HepG2 (cell line): ENCODE results near the gene NOL4L. TPM values are rescaled to one million over a fixed set of nuclear protein-coding genes. Genes with fewer than 3 reads are reported as not detected.
A peak's percentile ranks its signal among the peaks of the same experiment; 100 is the strongest.

ENCODE experiments used
- KMT2B ChIP-seq: IDR thresholded peaks from 2 replicates; pipeline ENCODE4 v1.6.1; 2016; ENCODE audit warnings: missing genetic modification reagents, missing compliant biosample characterization
- NR2F2 ChIP-seq: IDR thresholded peaks from 2 replicates; pipeline ENCODE4 v1.6.1; 2012; ENCODE audit warnings: low read depth, inconsistent platforms, borderline replicate concordance
- RXRA ChIP-seq: sonication (generic); formaldehyde crosslinking; IDR thresholded peaks from 2 replicates; pipeline ENCODE4 v1.5.1; 2020; ENCODE audit warnings: missing genetic modification reagents
- SIN3A ChIP-seq: IDR thresholded peaks from 2 replicates; pipeline ENCODE4 v1.6.1; 2011; ENCODE audit warnings: low read depth, mild to moderate bottlenecking, control low read depth, low read length, borderline replicate concordance
- ZNF260 ChIP-seq: sonication (generic); formaldehyde crosslinking; IDR thresholded peaks from 2 replicates; pipeline ENCODE4 v1.4.0; 2020; ENCODE audit warnings: missing genetic modification reagents, low read depth, mild to moderate bottlenecking, borderline replicate concordance
- ZNF558 ChIP-seq: sonication (generic); formaldehyde crosslinking; IDR thresholded peaks from 2 replicates; pipeline ENCODE4 v1.9.0; 2022; ENCODE audit warnings: mild to moderate bottlenecking, missing genetic modification reagents, borderline replicate concordance
- polyA plus RNA-seq, 8 experiments: library from polyadenylated mRNA; depleted of rRNA in 3 of 8; stranded (reverse) in 7 of 8; unstranded in 1 of 8; fragments of >200 nt; fragmentation: Illumina TruSeq in 4 of 8; extraction: Trizol in 4 of 8; gene quantifications; 2 replicates each; pipeline versions ENCODE4 v1.2.1 to v1.2.3, GENCODE V29; 2011 to 2016; ENCODE audit warnings: low read depth in 4 of 8, missing spikeins in 1 of 8, mixed read lengths in 1 of 8; ENCODE audit not compliant: insufficient read depth in 1 of 8
- total RNA-seq, 5 experiments: library from RNA; depleted of rRNA; stranded (reverse); fragments of >200 nt; fragmentation: Illumina TruSeq; extraction: Trizol; gene quantifications; 2 replicates each; pipeline ENCODE4 v1.2.3, GENCODE V29; 2016; ENCODE audit warnings: low read depth in 1 of 5
- TF ChIP-seq, protein P1 (sequence below): sonication (generic); formaldehyde crosslinking; IDR thresholded peaks from one replicate; pipeline ENCODE4 v1.5.1; 2020; ENCODE audit warnings: mild to moderate bottlenecking, missing genetic modification reagents; ENCODE audit errors: not compliant biosample characterization
- TF ChIP-seq, protein P2 (sequence below): sonication (generic); formaldehyde crosslinking; IDR thresholded peaks from 2 replicates; pipeline ENCODE4 v1.8.0; 2022; ENCODE audit warnings: mild to moderate bottlenecking, missing genetic modification reagents; ENCODE audit not compliant: insufficient replicate concordance
- TF ChIP-seq, protein P3 (sequence below), 2 experiments: fragments of 450-650 bp in 1 of 2; sonication (generic) in 1 of 2; formaldehyde crosslinking in 1 of 2; IDR thresholded peaks; 2 replicates each; pipeline versions ENCODE4 v1.6.1 to v1.8.0; 2016 to 2022; ENCODE audit warnings: antibody characterized with exemption in 1 of 2, mild to moderate bottlenecking in 1 of 2, missing genetic modification reagents in 1 of 2

NOL4L gene
- total and polyA plus RNA-seq, 2 of the 13 experiments (the other 11 are each of a cell fraction or from before 2014, with no cell fraction given) = 16.6 to 35.4 TPM

DNA sequence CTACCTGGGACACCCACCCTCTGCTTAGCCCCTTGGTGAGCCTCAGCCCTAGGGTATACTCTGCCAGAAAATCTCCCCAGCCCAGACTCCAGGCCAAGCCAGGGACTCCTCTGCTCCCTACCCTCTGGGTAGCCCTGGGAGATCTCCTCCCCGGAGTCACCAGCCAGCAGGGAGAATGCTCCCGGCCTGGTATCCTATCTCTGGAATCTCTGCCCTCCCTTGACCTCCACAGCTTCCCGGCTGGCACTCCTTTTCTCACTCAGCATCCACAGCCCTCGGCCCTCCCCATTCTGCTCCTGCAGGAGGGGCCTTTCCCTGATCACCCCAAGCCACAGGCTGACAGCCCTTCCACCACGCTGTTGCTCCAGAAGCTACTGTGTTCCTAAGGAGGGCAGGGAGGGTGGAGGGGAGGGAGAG, 22.6 kb downstream of the NOL4L start (continued):
- TF ChIP-seq, protein P1, sequence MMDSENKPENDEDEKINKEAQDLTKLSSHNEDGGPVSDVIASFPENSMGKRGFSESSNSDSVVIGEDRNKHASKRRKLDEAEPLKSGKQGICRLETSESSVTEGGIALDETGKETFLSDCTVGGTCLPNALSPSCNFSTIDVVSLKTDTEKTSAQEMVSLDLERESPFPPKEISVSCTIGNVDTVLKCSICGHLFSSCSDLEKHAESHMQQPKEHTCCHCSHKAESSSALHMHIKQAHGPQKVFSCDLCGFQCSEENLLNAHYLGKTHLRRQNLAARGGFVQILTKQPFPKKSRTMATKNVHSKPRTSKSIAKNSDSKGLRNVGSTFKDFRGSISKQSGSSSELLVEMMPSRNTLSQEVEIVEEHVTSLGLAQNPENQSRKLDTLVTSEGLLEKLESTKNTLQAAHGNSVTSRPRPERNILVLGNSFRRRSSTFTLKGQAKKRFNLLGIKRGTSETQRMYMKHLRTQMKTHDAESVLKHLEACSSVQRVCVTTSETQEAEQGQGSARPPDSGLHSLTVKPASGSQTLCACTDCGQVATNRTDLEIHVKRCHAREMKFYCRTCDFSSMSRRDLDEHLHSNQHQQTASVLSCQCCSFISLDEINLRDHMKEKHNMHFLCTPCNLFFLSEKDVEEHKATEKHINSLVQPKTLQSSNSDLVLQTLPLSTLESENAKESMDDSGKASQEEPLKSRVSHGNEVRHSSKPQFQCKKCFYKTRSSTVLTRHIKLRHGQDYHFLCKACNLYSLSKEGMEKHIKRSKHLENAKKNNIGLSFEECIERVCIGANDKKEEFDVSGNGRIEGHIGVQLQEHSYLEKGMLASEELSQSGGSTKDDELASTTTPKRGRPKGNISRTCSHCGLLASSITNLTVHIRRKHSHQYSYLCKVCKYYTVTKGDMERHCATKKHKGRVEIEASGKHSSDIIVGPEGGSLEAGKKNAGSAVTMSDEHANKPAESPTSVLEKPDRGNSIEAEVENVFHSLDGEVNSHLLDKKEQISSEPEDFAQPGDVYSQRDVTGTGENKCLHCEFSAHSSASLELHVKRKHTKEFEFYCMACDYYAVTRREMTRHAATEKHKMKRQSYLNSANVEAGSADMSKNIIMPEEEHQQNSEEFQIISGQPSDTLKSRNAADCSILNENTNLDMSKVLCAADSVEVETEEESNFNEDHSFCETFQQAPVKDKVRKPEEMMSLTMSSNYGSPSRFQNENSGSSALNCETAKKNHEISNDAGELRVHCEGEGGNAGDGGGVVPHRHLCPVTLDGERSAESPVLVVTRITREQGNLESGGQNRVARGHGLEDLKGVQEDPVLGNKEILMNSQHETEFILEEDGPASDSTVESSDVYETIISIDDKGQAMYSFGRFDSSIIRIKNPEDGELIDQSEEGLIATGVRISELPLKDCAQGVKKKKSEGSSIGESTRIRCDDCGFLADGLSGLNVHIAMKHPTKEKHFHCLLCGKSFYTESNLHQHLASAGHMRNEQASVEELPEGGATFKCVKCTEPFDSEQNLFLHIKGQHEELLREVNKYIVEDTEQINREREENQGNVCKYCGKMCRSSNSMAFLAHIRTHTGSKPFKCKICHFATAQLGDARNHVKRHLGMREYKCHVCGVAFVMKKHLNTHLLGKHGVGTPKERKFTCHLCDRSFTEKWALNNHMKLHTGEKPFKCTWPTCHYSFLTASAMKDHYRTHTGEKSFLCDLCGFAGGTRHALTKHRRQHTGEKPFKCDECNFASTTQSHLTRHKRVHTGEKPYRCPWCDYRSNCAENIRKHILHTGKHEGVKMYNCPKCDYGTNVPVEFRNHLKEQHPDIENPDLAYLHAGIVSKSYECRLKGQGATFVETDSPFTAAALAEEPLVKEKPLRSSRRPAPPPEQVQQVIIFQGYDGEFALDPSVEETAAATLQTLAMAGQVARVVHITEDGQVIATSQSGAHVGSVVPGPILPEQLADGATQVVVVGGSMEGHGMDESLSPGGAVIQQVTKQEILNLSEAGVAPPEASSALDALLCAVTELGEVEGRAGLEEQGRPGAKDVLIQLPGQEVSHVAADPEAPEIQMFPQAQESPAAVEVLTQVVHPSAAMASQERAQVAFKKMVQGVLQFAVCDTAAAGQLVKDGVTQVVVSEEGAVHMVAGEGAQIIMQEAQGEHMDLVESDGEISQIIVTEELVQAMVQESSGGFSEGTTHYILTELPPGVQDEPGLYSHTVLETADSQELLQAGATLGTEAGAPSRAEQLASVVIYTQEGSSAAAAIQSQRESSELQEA (CRISPR knock-in tag) = peak; percentile 24
- TF ChIP-seq, protein P2, sequence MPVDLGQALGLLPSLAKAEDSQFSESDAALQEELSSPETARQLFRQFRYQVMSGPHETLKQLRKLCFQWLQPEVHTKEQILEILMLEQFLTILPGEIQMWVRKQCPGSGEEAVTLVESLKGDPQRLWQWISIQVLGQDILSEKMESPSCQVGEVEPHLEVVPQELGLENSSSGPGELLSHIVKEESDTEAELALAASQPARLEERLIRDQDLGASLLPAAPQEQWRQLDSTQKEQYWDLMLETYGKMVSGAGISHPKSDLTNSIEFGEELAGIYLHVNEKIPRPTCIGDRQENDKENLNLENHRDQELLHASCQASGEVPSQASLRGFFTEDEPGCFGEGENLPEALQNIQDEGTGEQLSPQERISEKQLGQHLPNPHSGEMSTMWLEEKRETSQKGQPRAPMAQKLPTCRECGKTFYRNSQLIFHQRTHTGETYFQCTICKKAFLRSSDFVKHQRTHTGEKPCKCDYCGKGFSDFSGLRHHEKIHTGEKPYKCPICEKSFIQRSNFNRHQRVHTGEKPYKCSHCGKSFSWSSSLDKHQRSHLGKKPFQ (CRISPR knock-in tag) = peak; percentile 74
- TF ChIP-seq KMT2B (CRISPR knock-in tag) (peak; percentile 9; the same call in 1 of the 2 replicates), RXRA (CRISPR knock-in tag) (peak; percentile 72), ZNF558 (CRISPR knock-in tag) (no peak), NR2F2 (0 out of 2 replicates have a peak, but pooled peaks have one; percentile 40), SIN3A (0 out of 2 replicates have a peak, but pooled peaks have one; percentile 17), ZNF260 (CRISPR knock-in tag) (no peak)
- TF ChIP-seq, protein P3, sequence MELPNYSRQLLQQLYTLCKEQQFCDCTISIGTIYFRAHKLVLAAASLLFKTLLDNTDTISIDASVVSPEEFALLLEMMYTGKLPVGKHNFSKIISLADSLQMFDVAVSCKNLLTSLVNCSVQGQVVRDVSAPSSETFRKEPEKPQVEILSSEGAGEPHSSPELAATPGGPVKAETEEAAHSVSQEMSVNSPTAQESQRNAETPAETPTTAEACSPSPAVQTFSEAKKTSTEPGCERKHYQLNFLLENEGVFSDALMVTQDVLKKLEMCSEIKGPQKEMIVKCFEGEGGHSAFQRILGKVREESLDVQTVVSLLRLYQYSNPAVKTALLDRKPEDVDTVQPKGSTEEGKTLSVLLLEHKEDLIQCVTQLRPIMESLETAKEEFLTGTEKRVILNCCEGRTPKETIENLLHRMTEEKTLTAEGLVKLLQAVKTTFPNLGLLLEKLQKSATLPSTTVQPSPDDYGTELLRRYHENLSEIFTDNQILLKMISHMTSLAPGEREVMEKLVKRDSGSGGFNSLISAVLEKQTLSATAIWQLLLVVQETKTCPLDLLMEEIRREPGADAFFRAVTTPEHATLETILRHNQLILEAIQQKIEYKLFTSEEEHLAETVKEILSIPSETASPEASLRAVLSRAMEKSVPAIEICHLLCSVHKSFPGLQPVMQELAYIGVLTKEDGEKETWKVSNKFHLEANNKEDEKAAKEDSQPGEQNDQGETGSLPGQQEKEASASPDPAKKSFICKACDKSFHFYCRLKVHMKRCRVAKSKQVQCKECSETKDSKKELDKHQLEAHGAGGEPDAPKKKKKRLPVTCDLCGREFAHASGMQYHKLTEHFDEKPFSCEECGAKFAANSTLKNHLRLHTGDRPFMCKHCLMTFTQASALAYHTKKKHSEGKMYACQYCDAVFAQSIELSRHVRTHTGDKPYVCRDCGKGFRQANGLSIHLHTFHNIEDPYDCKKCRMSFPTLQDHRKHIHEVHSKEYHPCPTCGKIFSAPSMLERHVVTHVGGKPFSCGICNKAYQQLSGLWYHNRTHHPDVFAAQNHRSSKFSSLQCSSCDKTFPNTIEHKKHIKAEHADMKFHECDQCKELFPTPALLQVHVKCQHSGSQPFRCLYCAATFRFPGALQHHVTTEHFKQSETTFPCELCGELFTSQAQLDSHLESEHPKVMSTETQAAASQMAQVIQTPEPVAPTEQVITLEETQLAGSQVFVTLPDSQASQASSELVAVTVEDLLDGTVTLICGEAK (IDR thresholded peaks at IDR 0.05) = no peak
- TF ChIP-seq, protein P3 (CRISPR knock-in tag; IDR thresholded peaks at IDR 0.05) = peak; percentile 72
